Measurements from ENCODE around the gene TMCO4. TPM values are rescaled to one million over a fixed set of nuclear protein-coding genes. Genes with fewer than 3 reads are reported as not detected.
"Not testable (repeated sequence)": the region's sequence is repeated elsewhere in the genome, so short reads cannot be mapped to it uniquely, and the experiment has no call there.

Gene TMCO4
- total and polyA plus RNA-seq, 2 donors (not counting 3 experiments of a cell fraction or from before 2014, with no cell fraction given) = 7.6 to 10.3 TPM

DNA sequence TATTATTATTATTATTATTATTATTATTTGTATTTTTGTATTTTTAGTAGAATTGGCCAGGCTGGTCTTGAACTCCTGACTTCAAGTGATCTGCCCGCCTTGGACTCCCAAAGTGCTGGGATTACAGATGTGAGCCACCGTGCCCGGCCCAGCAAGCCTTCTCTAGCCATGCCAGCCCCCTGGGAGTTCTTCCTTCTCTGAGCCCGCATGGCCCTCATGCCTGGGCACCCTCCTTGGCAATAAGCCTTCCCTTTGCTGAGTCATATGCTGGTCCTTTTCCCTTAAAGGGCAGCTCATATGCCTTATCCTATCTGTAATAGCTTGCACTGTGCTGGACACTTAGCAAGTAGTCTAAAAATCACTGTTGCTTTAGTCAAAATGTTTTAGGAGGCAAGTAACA, 164.1 kb downstream of the TMCO4 start:
- H3K4me1 ChIP-seq (ENCODE audit: control insufficient read depth, extremely low read depth, insufficient read depth, low read length) = no peaks in the 10 kb centered on the region
- H3K27me3 ChIP-seq (ENCODE audit: control insufficient read depth in 2 of 2, insufficient read depth in 2 of 2, low read length in 2 of 2) = no peaks in the 10 kb centered on the region
- no peak overlapping the region for H3K4me3 ChIP-seq (replicated peaks in 1 of 3; ENCODE audit: insufficient read depth in 1 of 3, low read depth in 1 of 3, low read length in 3 of 3)
- no TSS peak for BruUV-seq (replicated peaks)
- DNase-seq (ENCODE audit: low read depth, low spot score) (no peak), FAIRE-seq (peak; percentile 28)
- no peak overlapping the region for H2AFZ ChIP-seq (ENCODE audit: low read depth, low read length)
- intact Hi-C loops (cut with micrococcal nuclease) (no loop called here), dilution Hi-C loops (cut with MboI; ENCODE audit: extremely low pct_ligation_motif_present, low sequenced_read_pairs) (loop anchor here (25.0 kb wide), 1 partner anchor 223 kb away; no protein-coding TSS in a partner anchor)
- H4K20me1 ChIP-seq (replicated peaks; ENCODE audit: control insufficient read depth, extremely low read depth, insufficient read depth, low read length) = no peaks in the 10 kb centered on the region
- no peaks in the 10 kb centered on the region for H3K9me3 ChIP-seq (replicated peaks; ENCODE audit: control insufficient read depth, insufficient read depth, low read length)
- no peak overlapping the region for H3K27ac ChIP-seq (ENCODE audit: insufficient read depth, low read depth, low read length)
- no peaks in the 10 kb centered on the region for H3K36me3 ChIP-seq (ENCODE audit: control insufficient read depth in 2 of 2, extremely low read depth in 1 of 2, insufficient read depth in 2 of 2, low read length in 2 of 2)
- CTCF ChIA-PET = interaction anchor here (0.8 to 0.9 kb wide), 3 partner anchors 10 to 244 kb away, joined by 3 to 4 read pairs (median 3); no protein-coding TSS in a partner anchor
- TF ChIP-seq EZH2 (IDR thresholded peaks at IDR 0.05; ENCODE audit: borderline replicate concordance, low read depth, low read length, severe bottlenecking) (no peak), POLR2AphosphoS5 (IDR thresholded peaks at IDR 0.05; ENCODE audit: insufficient read depth, low read depth, low read length) (no peak), FOS (IDR thresholded peaks at IDR 0.05; ENCODE audit: borderline replicate concordance, insufficient read depth, low read length) (no peak), GATA2 (IDR thresholded peaks at IDR 0.05; ENCODE audit: insufficient read depth, insufficient read length, low read depth, low read length) (no peak), POLR2A (IDR thresholded peaks at IDR 0.05; ENCODE audit: low read depth, low read length) (no peak), MYC (IDR thresholded peaks at IDR 0.05; ENCODE audit: low read depth, low read length) (no peak), JUN (IDR thresholded peaks at IDR 0.05; ENCODE audit: borderline replicate concordance, insufficient read depth, insufficient read length, low read depth) (no peak)
- TF ChIP-seq, protein P1, sequence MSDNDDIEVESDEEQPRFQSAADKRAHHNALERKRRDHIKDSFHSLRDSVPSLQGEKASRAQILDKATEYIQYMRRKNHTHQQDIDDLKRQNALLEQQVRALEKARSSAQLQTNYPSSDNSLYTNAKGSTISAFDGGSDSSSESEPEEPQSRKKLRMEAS (IDR thresholded peaks at IDR 0.05; ENCODE audit: insufficient read depth, insufficient read length) = no peak
- TF ChIP-seq, protein P2, sequence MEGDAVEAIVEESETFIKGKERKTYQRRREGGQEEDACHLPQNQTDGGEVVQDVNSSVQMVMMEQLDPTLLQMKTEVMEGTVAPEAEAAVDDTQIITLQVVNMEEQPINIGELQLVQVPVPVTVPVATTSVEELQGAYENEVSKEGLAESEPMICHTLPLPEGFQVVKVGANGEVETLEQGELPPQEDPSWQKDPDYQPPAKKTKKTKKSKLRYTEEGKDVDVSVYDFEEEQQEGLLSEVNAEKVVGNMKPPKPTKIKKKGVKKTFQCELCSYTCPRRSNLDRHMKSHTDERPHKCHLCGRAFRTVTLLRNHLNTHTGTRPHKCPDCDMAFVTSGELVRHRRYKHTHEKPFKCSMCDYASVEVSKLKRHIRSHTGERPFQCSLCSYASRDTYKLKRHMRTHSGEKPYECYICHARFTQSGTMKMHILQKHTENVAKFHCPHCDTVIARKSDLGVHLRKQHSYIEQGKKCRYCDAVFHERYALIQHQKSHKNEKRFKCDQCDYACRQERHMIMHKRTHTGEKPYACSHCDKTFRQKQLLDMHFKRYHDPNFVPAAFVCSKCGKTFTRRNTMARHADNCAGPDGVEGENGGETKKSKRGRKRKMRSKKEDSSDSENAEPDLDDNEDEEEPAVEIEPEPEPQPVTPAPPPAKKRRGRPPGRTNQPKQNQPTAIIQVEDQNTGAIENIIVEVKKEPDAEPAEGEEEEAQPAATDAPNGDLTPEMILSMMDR (IDR thresholded peaks at IDR 0.05; ENCODE audit: extremely low read depth in 1 of 2, insufficient read depth in 1 of 2, low read depth in 1 of 2, low read length in 2 of 2) = no peak
- POLR2A ChIA-PET = interaction anchor here (0.6 kb wide), 1 partner anchor 39 kb away, joined by 3 read pairs; a partner anchor contains a TSS
- H3K4me2 ChIP-seq (ENCODE audit: insufficient read depth, low read length) = no peak overlapping the region
- no peaks in the 10 kb centered on the region for H3K79me2 ChIP-seq (ENCODE audit: control insufficient read depth, insufficient read depth, low read length)
- no peak overlapping the region for H3K9ac ChIP-seq (replicated peaks; ENCODE audit: extremely low read depth, insufficient read depth, low read length)
- H3K9me1 ChIP-seq (replicated peaks; ENCODE audit: control insufficient read depth, extremely low read depth, insufficient read depth, low read length) = no peaks in the 10 kb centered on the region

DNA sequence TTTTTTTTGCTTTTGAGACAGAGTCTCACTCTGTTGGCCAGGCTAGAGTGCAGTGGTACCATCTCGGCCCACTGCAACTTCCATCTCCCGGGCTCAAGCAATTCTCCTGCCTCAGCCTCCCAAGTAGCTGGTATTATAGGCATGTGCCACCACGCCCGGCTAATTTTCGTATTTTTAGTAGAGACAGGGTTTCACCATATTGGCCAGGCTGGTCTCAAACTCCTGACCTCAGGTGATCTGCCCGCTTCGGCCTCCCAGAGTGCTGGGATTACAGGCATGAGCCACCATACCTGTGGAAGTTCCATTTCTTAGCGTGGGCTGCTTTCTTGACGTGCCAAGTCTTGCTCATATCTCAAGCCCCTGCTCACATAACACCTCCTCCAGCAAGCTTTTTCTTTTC, 164.7 kb downstream of the TMCO4 start:
- POLR2A ChIA-PET; H3K9me1 ChIP-seq (replicated peaks; ENCODE audit: control insufficient read depth, extremely low read depth, insufficient read depth, low read length); H2AFZ ChIP-seq (ENCODE audit: low read depth, low read length); intact Hi-C loops (cut with micrococcal nuclease); H3K4me3 ChIP-seq (replicated peaks in 1 of 3; ENCODE audit: insufficient read depth in 1 of 3, low read depth in 1 of 3, low read length in 3 of 3); FAIRE-seq; H3K79me2 ChIP-seq (ENCODE audit: control insufficient read depth, insufficient read depth, low read length); H3K27ac ChIP-seq (ENCODE audit: insufficient read depth, low read depth, low read length); H3K4me2 ChIP-seq (ENCODE audit: insufficient read depth, low read length); DNase-seq (ENCODE audit: low read depth, low spot score); H3K27me3 ChIP-seq (ENCODE audit: control insufficient read depth in 2 of 2, insufficient read depth in 2 of 2, low read length in 2 of 2); H3K36me3 ChIP-seq (ENCODE audit: control insufficient read depth in 2 of 2, extremely low read depth in 1 of 2, insufficient read depth in 2 of 2, low read length in 2 of 2); H4K20me1 ChIP-seq (replicated peaks; ENCODE audit: control insufficient read depth, extremely low read depth, insufficient read depth, low read length); H3K9ac ChIP-seq (replicated peaks; ENCODE audit: extremely low read depth, insufficient read depth, low read length); H3K9me3 ChIP-seq (replicated peaks; ENCODE audit: control insufficient read depth, insufficient read depth, low read length); BruUV-seq (replicated peaks); H3K4me1 ChIP-seq (ENCODE audit: control insufficient read depth, extremely low read depth, insufficient read depth, low read length): not testable (repeated sequence)
- CTCF ChIA-PET = interaction anchor here (0.8 to 0.9 kb wide), 2 partner anchors 16 to 244 kb away, joined by 3 to 4 read pairs; no protein-coding TSS in a partner anchor
- dilution Hi-C loops (cut with MboI; ENCODE audit: extremely low pct_ligation_motif_present, low sequenced_read_pairs) = loop anchor here (25.0 kb wide), 1 partner anchor 223 kb away; no protein-coding TSS in a partner anchor
